Neural crest cell (in vitro differentiated cells): ENCODE results near the gene ZNF304. TPM values are rescaled to one million over a fixed set of nuclear protein-coding genes. Genes with fewer than 3 reads are reported as not detected.
"Not testable (repeated sequence)": the region's sequence is repeated elsewhere in the genome, so short reads cannot be mapped to it uniquely, and the experiment has no call there.

Experiments
- DNase-seq: peaks from one replicate; pipeline ENCODE4 v3.0.0; 2021; ENCODE audit warnings: low read depth, mixed read lengths, low spot score
- H3K27ac Mint-ChIP-seq: one replicate; pipeline ENCODE4 v1.8.0; 2021; ENCODE audit warnings: mild to moderate bottlenecking, mixed read lengths; ENCODE audit not compliant: unreplicated experiment
- H3K27me3 Mint-ChIP-seq: 2 replicates; pipeline ENCODE4 v1.8.0; 2021; ENCODE audit warnings: low read depth, mild to moderate bottlenecking, mixed read lengths
- H3K36me3 Mint-ChIP-seq: 2 replicates; pipeline ENCODE4 v1.8.0; 2021; ENCODE audit warnings: low read depth, mild to moderate bottlenecking, mixed read lengths
- H3K4me1 Mint-ChIP-seq: 2 replicates; pipeline ENCODE4 v1.8.0; 2021; ENCODE audit warnings: mixed read lengths
- H3K4me3 Mint-ChIP-seq: one replicate; pipeline ENCODE4 v1.8.0; 2021; ENCODE audit warnings: mild to moderate bottlenecking, mixed read lengths
- H3K9me3 Mint-ChIP-seq: 2 replicates; pipeline ENCODE4 v1.8.0; 2021; ENCODE audit warnings: mixed read lengths
- total RNA-seq: library from RNA; stranded (reverse); gene quantifications from 2 replicates; pipeline ENCODE4 v1.2.1, GENCODE V29; 2021
- TF ChIP-seq, protein P1 (sequence below): fragments of 200-600 bp; sonication (generic); conservative IDR thresholded peaks from 2 replicates; pipeline ENCODE4 v1.5.0; 2021; ENCODE audit warnings: antibody characterized with exemption, mild to moderate bottlenecking

ZNF304 gene
- total RNA-seq, 1 donor from 2014 or later = 11.3 TPM

GRCh38 chr19:57362419-57362818 is 11.3 kb downstream of the ZNF304 start:
- DNase-seq = no peak
- peak overlapping the region; percentile 95 for H3K4me3 Mint-ChIP-seq
- H3K9me3 Mint-ChIP-seq = no peaks in the 10 kb centered on the region
- H3K36me3 Mint-ChIP-seq = peaks cover 13% of the 10 kb centered on the region
- H3K4me1 Mint-ChIP-seq = peaks cover 21% of the 10 kb centered on the region
- no peaks in the 10 kb centered on the region for H3K27me3 Mint-ChIP-seq
- peak overlapping the region; percentile 98 for H3K27ac Mint-ChIP-seq
- TF ChIP-seq, protein P1, sequence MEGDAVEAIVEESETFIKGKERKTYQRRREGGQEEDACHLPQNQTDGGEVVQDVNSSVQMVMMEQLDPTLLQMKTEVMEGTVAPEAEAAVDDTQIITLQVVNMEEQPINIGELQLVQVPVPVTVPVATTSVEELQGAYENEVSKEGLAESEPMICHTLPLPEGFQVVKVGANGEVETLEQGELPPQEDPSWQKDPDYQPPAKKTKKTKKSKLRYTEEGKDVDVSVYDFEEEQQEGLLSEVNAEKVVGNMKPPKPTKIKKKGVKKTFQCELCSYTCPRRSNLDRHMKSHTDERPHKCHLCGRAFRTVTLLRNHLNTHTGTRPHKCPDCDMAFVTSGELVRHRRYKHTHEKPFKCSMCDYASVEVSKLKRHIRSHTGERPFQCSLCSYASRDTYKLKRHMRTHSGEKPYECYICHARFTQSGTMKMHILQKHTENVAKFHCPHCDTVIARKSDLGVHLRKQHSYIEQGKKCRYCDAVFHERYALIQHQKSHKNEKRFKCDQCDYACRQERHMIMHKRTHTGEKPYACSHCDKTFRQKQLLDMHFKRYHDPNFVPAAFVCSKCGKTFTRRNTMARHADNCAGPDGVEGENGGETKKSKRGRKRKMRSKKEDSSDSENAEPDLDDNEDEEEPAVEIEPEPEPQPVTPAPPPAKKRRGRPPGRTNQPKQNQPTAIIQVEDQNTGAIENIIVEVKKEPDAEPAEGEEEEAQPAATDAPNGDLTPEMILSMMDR = no peak

- peaks cover 13% of the 10 kb centered on the region for H3K36me3 Mint-ChIP-seq
- no peaks in the 10 kb centered on the region for H3K27me3 Mint-ChIP-seq
- H3K4me3 Mint-ChIP-seq = peak within 1 kb of the TSS; percentile 95
- no peaks in the 10 kb centered on the region for H3K9me3 Mint-ChIP-seq
- TF ChIP-seq, protein P1 = no peak
- H3K4me1 Mint-ChIP-seq = peaks cover 21% of the 10 kb centered on the region
- H3K27ac Mint-ChIP-seq = peak within 1 kb of the TSS; percentile 98
- peak; percentile 95 for DNase-seq
These were observed 12.1 kb downstream of the ZNF304 start, which contains the start of the genes TRAPPC2B and ZNF547 for GRCh38 chr19:57362997-57363687. TRAPPC2B (plus strand) TSS chr19:57363551; CDS start chr19:57364834, 1,283 bp downstream. ZNF547 (plus strand) TSS chr19:57363551; CDS start chr19:57368556, 5,005 bp downstream.

GRCh38 chr19:57363688-57364181 is 12.7 kb downstream of the ZNF304 start:
- no peak for DNase-seq
- TF ChIP-seq, protein P1 = no peak
- peaks cover 9% of the 10 kb centered on the region for H3K36me3 Mint-ChIP-seq

DNA sequence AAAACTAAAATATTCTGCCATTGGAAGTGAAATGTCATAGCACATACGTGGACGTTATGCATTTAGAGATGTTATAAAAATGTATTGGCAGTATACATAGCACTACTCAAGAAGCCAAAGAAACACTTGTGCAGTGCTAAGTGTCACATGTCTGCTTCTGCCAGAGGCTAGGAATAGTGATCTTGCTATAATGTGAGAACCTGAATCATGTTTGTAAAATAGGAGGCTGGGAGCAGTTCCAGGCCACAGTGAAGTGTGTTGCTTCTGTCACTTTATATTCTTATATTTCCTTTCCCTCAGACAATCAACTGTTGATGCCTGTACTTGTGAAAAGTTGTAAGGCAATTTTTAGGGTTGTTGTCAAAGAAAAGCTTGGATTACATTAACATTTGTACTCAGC is 15.7 kb downstream of the ZNF304 start:
- Mint-ChIP-seq H3K9me3 (no peaks in the 10 kb centered on the region), H3K4me1 (peaks cover 21% of the 10 kb centered on the region), H3K27me3 (no peaks in the 10 kb centered on the region), H3K27ac (no peak overlapping the region), H3K4me3 (peak overlapping the region; percentile 72), H3K36me3 (peaks cover 22% of the 10 kb centered on the region)
- DNase-seq = no peak
- TF ChIP-seq, protein P1 = no peak

More at GRCh38 chr19:57363688-57364181, 12.7 kb downstream of the ZNF304 start:
- Mint-ChIP-seq H3K9me3 (no peaks in the 10 kb centered on the region), H3K4me3 (peak overlapping the region; percentile 95), H3K27me3 (no peaks in the 10 kb centered on the region), H3K4me1 (peaks cover 21% of the 10 kb centered on the region), H3K27ac (peak overlapping the region; percentile 94)

DNA sequence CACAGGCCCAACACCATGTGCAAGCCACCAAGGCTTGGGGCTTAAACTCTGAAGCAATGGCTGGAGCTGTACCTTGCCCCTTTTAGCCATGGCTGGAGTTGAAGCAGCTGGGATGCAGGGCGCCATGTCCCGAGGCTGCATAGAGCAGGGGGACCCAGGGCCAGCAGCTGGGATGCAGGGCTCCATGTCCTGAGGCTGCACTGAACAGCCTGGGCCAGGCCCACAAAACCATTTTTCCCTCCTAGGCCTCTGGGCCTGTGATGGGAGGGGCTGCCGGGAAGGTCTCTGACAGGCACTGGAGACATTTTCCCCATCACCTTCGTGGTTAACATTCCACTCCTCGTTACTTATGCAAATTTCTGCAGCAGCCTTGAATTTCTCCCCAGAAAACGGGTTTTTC is 23.1 kb downstream of the ZNF304 start:
- Mint-ChIP-seq H3K36me3 (peaks cover 81% of the 10 kb centered on the region), H3K9me3 (peaks cover 14% of the 10 kb centered on the region), H3K27me3 (no peaks in the 10 kb centered on the region), H3K4me1 (no peaks in the 10 kb centered on the region), H3K27ac (no peak overlapping the region), H3K4me3 (no peak overlapping the region)
- no peak for DNase-seq
- TF ChIP-seq, protein P1 = no peak

- Mint-ChIP-seq H3K36me3 (peaks cover 82% of the 10 kb centered on the region), H3K9me3 (peaks cover 19% of the 10 kb centered on the region)
- H3K27me3 Mint-ChIP-seq, DNase-seq, H3K27ac Mint-ChIP-seq, H3K4me3 Mint-ChIP-seq, H3K4me1 Mint-ChIP-seq: not testable (repeated sequence)
These were observed 23.6 kb downstream of the ZNF304 start for GRCh38 chr19:57374647-57375046.
